HG03060 (cell line): ENCODE results near the gene IFT22.
"Not testable (repeated sequence)": the region's sequence is repeated elsewhere in the genome, so short reads cannot be mapped to it uniquely, and the experiment has no call there.

Source experiments
- ATAC-seq: cut with Tn5 transposase; IDR thresholded peaks from one replicate; pipeline ENCODE4 v1.9.1; 2021; ENCODE audit warnings: low read depth, moderate number of reproducible peaks; ENCODE audit not compliant: unreplicated experiment

Gene IFT22

DNA sequence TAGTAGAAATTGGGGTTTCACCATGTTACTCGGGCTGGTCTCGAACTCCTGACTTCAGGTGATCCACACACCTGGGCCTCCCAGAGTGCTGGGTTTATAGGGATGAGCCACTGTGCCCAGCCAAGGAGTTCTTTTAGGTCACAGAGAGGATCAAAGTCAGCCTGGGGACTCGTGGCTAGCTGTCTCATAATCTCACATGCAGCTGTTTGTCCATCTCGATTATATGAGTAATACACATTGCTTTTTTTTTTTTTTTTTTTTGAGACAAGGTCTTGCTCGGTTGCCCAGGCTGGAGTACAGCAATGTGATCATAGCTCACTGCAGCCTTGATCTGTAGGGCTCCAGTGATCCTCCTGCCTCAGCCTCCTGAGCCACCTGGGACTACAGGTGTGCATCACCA lies 2.2 kb downstream of the IFT22 start:
- ATAC-seq = no peak

DNA sequence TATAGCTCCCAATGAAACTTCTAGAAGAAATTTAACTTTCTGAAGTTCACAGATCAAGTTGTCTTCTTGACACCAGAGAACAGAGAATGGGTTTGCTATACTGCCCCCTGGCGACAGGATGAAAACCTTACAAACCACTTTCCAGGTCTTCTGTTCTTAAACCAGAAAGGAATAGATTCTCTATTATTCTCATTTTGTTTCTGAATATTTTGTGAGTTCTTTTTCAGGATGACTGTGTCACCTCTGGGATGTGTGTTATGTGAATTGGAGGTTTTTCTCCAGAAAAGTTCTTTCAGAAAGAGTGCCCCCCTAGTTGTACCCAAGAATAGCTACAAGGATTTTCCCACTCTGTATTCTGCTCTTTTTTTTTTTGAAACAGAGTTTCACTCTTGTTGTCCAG lies 6.3 kb downstream of the IFT22 start:
- no peak for ATAC-seq

DNA sequence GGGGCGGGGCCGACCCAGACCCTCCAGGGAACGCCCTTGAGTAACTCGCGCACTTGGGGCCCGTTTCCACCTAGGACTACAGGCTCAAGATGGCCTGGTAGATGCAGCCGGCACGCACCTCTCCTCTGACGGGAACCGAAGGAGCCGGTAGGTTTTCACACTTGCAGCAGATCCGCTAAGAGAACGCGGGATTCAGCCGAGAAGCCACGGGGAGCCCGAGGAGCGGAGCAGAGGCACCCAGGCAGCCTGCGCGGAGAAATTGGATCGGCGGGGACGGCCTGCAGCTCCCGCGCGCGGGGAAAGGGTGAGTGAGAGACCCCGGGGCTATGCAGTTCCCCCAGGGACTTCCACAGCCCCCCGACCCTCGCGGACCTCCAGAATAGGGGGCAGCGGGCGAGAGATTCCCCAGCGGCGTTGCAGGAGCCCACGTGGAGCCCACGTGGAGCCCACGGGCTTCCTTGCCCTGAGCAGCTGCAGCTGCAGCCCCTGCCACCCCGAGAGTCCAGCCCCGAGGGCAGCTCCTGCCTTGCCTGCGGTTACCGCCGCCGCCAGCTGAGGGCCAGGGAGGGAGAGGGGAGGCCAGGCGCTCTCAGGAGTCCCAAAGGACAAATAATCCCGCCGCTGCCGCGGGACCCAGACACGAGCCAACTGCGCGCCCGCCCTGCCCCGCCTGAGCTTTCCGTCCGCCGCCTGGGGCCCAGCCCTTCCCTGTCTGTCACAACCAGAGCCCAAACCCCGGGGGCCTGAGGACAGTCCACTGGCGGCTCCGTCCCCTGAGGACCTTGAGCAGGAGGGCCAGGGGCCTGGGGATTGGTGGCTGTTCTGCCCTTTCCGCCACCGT lies 13.1 kb downstream of the IFT22 start:
- ATAC-seq = no peak

DNA sequence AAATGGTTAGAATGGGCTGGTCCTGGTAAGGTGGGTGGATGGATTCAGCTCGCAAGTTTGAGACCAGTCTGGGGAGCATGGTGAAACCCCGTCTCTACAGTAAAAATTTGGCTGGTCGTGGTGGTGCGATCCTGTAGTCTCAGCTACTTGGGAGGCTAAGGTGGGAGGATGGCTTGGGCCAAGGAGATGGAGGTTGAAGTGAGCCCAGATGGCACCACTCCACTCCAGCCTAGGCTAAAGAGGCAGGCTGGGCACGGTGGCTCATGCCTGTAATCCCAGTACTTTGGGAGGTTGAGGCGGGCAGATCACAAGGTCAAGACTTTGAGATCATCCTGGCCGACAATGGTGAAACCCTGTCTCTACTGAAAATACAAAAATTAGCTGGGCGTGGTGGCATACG lies 15.3 kb downstream of the IFT22 start:
- no peak for ATAC-seq

- no peak for ATAC-seq
Observed at GRCh38 chr7:101303102-101303701, 18.4 kb downstream of the IFT22 start.

GRCh38 chr7:101302641-101303101 lies 18.9 kb downstream of the IFT22 start:
- ATAC-seq = no peak

- ATAC-seq = no peak
Observed at GRCh38 chr7:101300465-101301376, 20.9 kb downstream of the IFT22 start.

GRCh38 chr7:101299511-101300464 lies 21.8 kb downstream of the IFT22 start:
- ATAC-seq = no peak

DNA sequence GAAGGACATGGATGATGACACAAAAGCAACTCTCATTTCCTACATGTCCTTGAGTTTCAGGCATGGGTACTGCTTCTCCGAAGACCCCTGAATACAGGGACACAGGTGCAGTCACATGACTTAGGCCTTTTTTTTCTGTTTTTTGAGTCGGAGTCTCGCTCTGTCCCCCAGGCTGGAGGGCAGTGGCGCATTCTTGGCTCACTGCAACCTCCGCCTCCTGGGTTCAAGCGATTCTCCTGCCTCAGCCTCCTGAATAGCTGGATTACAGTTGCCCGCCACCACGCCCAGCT lies 26.8 kb downstream of the IFT22 start:
- no peak for ATAC-seq

GRCh38 chr7:101294039-101294831 lies 27.4 kb downstream of the IFT22 start:
- no peak for ATAC-seq

DNA sequence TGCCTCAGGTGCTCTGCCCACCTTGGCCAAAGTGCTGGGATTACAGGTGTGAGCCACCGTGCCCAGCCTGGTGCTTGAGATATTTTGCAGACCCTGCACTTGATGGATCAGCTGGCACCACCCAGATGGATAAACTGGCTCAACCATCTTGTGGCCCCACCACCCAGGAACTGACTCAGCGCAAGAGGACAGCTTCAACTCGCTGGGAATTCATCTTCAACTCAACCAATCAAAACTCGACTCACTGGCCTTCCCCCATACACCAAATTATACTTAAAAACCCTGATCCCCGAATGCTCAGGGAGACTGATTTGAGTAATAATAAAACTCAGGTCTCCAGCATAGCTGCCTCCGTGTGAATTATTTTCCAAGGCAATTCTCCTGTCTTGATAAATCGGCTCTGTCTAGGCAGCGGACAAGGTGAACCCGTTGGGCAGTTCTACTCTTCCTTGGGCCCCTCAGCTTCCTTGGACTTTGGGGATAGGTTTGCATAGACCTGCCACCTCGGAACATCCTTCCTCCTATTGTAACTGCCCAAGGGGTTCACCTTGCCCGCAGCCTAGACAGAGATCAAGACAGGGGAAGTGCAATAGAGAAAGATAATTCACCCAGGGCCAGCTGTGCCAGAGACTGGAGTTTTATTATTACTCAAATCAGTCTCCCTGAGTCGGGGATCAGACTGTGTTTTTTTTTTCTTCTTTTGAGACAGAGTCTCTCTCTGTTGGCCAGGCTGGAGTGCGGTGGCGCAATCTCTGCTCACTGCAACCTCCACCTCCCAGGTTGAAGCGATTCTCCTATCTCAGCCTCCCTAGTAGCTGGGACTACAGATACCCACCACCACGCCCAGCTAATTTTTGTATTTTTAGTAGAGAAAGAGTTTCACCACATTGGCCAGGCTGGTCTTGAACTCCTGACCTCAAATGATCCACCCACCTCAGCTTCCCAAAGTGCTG lies 28.3 kb downstream of the IFT22 start:
- not testable (repeated sequence) for ATAC-seq

DNA sequence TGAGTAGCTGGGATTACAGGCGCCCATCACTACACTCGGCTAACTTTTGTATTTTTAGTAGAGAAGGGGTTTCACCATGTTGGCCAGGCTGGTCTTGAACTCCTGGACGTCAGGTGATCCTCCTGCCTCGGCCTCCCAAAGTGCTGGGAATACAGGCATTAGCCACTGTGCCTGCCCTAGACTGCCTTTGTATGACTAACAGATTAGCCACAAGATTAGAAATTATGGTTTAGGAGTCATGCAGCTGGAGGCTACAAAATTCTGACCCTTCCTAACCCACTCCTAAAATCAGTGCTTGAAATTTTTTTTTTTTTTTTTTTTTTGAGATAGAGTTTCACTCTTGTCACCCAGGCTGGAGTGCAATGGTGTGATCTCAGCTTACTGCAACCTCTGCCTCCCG lies 29.0 kb downstream of the IFT22 start:
- not testable (repeated sequence) for ATAC-seq

DNA sequence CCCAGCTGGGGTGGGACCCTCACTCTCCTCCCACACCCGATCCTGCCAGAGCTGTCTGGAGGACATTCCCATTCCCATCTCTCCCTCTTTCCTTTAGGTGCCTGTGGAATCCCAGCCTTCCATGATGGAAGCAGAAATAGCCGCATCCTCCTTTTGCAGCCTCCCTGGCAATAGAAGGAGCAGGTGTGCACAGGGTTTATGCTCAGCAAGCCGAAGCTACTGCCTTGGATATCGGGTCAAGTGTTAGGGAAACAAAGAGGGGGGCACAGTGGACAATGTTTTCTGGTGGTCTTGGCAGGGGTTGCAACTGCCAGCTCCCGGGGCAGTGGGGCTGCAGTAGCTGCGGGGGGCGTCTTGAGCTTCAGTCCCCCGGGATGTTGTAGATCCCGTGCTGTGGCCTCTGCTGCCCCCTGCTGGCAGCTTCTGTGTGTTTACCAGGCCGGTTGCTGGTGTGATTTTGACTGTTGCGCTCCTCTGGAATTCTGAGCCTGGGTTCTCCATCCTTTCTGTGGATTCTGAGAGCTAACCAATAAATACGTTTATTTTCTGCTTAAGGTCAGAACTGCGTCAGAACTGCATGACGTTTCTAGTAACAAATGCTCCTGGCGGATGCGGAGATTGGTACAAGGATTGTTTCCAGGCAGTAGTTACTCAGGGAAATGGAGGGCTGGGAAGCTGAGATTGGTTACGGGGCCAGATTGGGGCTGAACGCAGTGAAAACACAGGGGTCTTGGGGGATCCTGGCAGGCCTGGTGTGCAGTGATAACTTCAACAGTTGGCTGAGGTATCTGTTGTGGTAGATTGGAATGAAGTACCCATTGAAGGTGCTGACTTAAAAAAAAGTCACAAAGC lies 31.2 kb downstream of the IFT22 start:
- not testable (repeated sequence) for ATAC-seq

- peak; percentile 75 for ATAC-seq
Observed at GRCh38 chr7:101289687-101290086, 31.9 kb downstream of the IFT22 start.

- no peak for ATAC-seq
Observed at GRCh38 chr7:101288439-101288838, 33.2 kb downstream of the IFT22 start.

DNA sequence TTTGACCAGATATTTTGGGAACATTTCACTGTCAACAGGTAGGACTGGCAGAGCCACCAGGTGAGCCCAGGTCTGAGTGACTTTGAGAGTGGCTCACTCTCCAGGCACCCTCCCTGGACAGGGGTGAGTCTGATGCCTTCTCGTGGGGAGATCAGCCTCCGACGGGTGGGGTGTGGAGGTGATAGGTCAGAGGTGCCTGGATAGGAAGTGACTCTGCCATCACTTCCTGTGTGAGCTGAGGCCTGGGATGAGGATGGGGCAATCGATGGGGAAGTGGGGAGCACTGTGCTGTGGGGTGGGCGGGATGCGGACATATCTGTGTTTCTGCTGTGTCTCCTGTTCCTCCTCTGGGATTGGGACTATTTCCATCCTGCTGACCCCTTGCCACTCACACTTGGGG lies 34.6 kb downstream of the IFT22 start:
- ATAC-seq = no peak

GRCh38 chr7:101285880-101286279 lies 35.7 kb downstream of the IFT22 start:
- ATAC-seq = not testable (repeated sequence)
